Testis (tissue), 3 donors: ENCODE results near the gene PXDC1. TPM values are rescaled to one million over a fixed set of nuclear protein-coding genes. Genes with fewer than 3 reads are reported as not detected.
"Not testable (repeated sequence)": the region's sequence is repeated elsewhere in the genome, so short reads cannot be mapped to it uniquely, and the experiment has no call there.

Experiments
- DNase-seq: peaks from one replicate; pipeline ENCODE4 v3.0.0-alpha.2; 2019
- H3K27ac ChIP-seq, 2 donors: fragments of 200-600 bp; sonication (generic); one replicate each; pipeline ENCODE4 v1.5.1; 2019
- H3K27me3 ChIP-seq: fragments of 200-600 bp; sonication (generic); one replicate; pipeline ENCODE4 v1.5.1; 2019
- H3K36me3 ChIP-seq: fragments of 200-600 bp; sonication (generic); one replicate; pipeline ENCODE4 v1.5.1; 2017; ENCODE audit warnings: low read depth; ENCODE audit errors: missing control alignments
- H3K4me1 ChIP-seq: fragments of 200-600 bp; sonication (generic); one replicate; pipeline ENCODE4 v1.5.1; 2019
- H3K4me3 ChIP-seq, 2 donors: fragments of 200-600 bp; sonication (generic); one replicate each; pipeline ENCODE4 v1.5.1; 2017 to 2019
- H3K9me3 ChIP-seq: fragments of 200-600 bp; sonication (generic); one replicate; pipeline ENCODE4 v1.5.1; 2017
- CTCF ChIP-seq, 3 experiments: fragments of 450-650 bp in 2 of 3; fragments of 200-600 bp in 1 of 3; sonication (generic) in 1 of 3; IDR thresholded peaks; one replicate each; pipeline ENCODE4 v1.5.1; 2016 to 2019; ENCODE audit warnings: antibody characterized with exemption in 3 of 3, mild to moderate bottlenecking in 2 of 3, moderate library complexity in 1 of 3
- POLR2A ChIP-seq: fragments of 450-650 bp; IDR thresholded peaks from one replicate; pipeline ENCODE4 v1.6.1; 2017; ENCODE audit warnings: antibody characterized with exemption, mild to moderate bottlenecking, moderate library complexity
- WGBS, 2 donors: methylation state at CpG; one replicate each; pipeline ENCODE4 v1.1.5; 2018; 5-methylcytosine and 5-hydroxymethylcytosine counted together
- intact Hi-C: fragments of 100-400 bp; cut with DNase I; formaldehyde crosslinking; loops from one replicate; pipeline ENCODE4 v1.15.1; 2023; ENCODE audit warnings: low total_unique reads
- polyA plus RNA-seq: library from polyadenylated mRNA; stranded (reverse); fragments of 350-450 nt; fragmentation: Illumina TruSeq; extraction: RNeasy Lipid Tissue Mini Kit (QIAGEN cat#74804); gene quantifications from one replicate; pipeline ENCODE4 v1.2.3, GENCODE V29; 2014; ENCODE audit warnings: low read depth, low replicate concordance; ENCODE audit not compliant: insufficient read depth
- total RNA-seq, 2 donors: library from RNA; depleted of rRNA; stranded (reverse); fragments of >200 nt; gene quantifications; one replicate each; pipeline ENCODE4 v1.2.3, GENCODE V29; 2016

The PXDC1 gene
- total and polyA plus RNA-seq, 3 donors from 2014 or later, result 14.3 to 38.2 (median 16.9) TPM

GRCh38 chr6:3775386-3775785 lies 23.9 kb upstream of the PXDC1 start:
- intact Hi-C loops, result no loop called here
- no peak overlapping the region for H3K27ac ChIP-seq
- no peak for DNase-seq
- 94 to 95% methylated on average over 7 of the region's 7 CpGs for WGBS, 2 donors
- H3K27me3 ChIP-seq, result no peaks in the 10 kb centered on the region
- no peak overlapping the region for H3K4me3 ChIP-seq
- no peaks in the 10 kb centered on the region for H3K36me3 ChIP-seq
- H3K9me3 ChIP-seq, result no peaks in the 10 kb centered on the region
- H3K4me1 ChIP-seq, result no peaks in the 10 kb centered on the region
- TF ChIP-seq CTCF (IDR thresholded peaks at IDR 0.05) (no peak), POLR2A (no peak)

DNA sequence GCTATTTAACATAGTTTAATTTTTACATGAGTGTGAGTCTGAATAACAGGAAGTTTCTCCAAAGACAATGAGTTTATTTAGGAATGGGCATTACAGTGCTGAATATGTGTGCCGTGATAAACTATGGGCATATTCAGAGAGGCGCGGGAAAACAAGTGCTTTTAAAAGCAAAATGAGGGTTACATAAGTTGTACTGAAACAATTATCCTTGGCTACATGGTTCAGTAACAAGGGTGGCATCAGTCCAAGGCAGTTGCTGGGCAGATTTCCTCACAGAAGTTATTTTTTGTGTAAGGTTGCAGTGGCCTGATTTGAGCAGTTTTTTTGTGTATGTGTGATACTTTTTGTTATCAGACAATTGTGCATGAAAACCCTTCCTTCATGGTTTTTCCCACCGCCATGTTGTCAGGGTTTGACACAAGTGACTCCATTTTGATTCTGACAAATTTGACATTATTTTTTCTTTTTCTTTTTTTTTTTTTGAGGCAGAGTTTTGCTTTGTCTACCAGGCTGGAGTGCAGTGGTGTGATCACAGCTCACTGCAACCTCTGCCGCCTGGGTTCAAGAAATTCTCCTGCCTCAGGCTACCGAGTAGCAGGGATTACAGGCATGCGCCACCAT lies 22.3 kb upstream of the PXDC1 start:
- DNase-seq, result peak; percentile 71
- 48 to 49% methylated on average over 7 of the region's 7 CpGs for WGBS, 2 donors
- no peaks in the 10 kb centered on the region for H3K4me1 ChIP-seq
- TF ChIP-seq POLR2A (no peak), CTCF (IDR thresholded peaks at IDR 0.05) (no peak)
- H3K27me3 ChIP-seq, result no peaks in the 10 kb centered on the region
- no peaks in the 10 kb centered on the region for H3K36me3 ChIP-seq
- intact Hi-C loops, result no loop called here
- no peak overlapping the region for H3K27ac ChIP-seq
- no peaks in the 10 kb centered on the region for H3K9me3 ChIP-seq
- H3K4me3 ChIP-seq, result no peak overlapping the region

GRCh38 chr6:3772127-3772999 lies 20.9 kb upstream of the PXDC1 start:
- intact Hi-C loops, H3K36me3 ChIP-seq, H3K9me3 ChIP-seq, H3K4me1 ChIP-seq, H3K27ac ChIP-seq, H3K27me3 ChIP-seq: not testable (repeated sequence)
- peak overlapping the region in 1 of 2 donors; percentile 51 for H3K4me3 ChIP-seq
- DNase-seq, result peak; percentile 86
- WGBS, 2 donors, result 65 to 78% methylated on average over 10 to 12 of the region's 12 CpGs

DNA sequence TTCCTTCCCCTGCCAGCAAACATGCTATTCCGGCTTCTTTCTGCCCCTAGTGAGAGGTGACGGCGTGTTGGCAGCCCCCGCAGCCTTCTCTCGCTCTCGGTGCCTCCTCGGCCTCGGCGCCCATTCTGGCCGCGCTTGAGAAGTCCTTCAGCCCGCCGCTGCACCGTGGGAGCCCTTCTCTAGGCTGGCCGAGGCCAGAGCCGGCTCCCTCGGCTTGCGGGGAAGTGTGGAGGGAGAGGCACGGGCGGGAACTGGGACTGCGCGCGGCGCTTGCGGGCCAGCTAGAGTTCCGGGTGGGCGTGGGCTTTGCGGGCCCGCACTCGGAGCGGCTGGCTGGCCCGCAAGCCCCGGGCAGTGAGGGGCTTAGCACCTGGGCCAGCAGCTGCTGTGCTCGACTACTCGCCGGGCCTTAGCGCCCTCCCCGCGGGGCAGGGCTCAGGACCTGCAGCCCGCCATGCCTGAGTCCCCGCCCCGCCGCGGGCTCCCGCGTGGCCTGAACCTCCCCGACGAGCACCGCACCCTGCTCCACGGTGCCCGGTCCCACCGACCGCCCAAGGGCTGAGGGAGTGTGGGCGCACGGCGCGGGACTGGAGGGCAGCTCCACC lies 20.0 kb upstream of the PXDC1 start:
- TF ChIP-seq POLR2A, result no peak
- no peak for TF ChIP-seq CTCF (IDR thresholded peaks at IDR 0.05)
- 70 to 90% methylated on average over 36 to 57 of the region's 57 CpGs for WGBS, 2 donors
- Histone ChIP-seq H3K9me3 (no peaks in the 10 kb centered on the region), H3K27ac (peak overlapping the region; percentile 43 to 55), H3K4me1 (no peaks in the 10 kb centered on the region), H3K27me3 (no peaks in the 10 kb centered on the region), H3K4me3 (peak overlapping the region; percentile 35 to 51), H3K36me3 (no peaks in the 10 kb centered on the region)
- intact Hi-C loops, result no loop called here
- DNase-seq, result no peak

- no peak for DNase-seq
- intact Hi-C loops, result no loop called here
- WGBS, 2 donors, result 50 to 53% methylated on average over 10 of the region's 10 CpGs
- Histone ChIP-seq H3K36me3 (no peaks in the 10 kb centered on the region), H3K4me3 (no peak overlapping the region), H3K4me1 (no peaks in the 10 kb centered on the region), H3K27ac (no peak overlapping the region), H3K27me3 (no peaks in the 10 kb centered on the region), H3K9me3 (no peaks in the 10 kb centered on the region)
- no peak for TF ChIP-seq CTCF (IDR thresholded peaks at IDR 0.05)
- no peak for TF ChIP-seq POLR2A
Observed at GRCh38 chr6:3770023-3770720, 18.7 kb upstream of the PXDC1 start.
